HG03460 (cell line): ENCODE results near the gene MYOG.

Experiments
- ATAC-seq: cut with Tn5 transposase; IDR thresholded peaks from one replicate; pipeline ENCODE4 v1.9.1; 2021; ENCODE audit not compliant: unreplicated experiment

Gene MYOG

GRCh38 chr1:203091199-203091477, 5.3 kb upstream of the MYOG start:
- no peak for ATAC-seq

DNA sequence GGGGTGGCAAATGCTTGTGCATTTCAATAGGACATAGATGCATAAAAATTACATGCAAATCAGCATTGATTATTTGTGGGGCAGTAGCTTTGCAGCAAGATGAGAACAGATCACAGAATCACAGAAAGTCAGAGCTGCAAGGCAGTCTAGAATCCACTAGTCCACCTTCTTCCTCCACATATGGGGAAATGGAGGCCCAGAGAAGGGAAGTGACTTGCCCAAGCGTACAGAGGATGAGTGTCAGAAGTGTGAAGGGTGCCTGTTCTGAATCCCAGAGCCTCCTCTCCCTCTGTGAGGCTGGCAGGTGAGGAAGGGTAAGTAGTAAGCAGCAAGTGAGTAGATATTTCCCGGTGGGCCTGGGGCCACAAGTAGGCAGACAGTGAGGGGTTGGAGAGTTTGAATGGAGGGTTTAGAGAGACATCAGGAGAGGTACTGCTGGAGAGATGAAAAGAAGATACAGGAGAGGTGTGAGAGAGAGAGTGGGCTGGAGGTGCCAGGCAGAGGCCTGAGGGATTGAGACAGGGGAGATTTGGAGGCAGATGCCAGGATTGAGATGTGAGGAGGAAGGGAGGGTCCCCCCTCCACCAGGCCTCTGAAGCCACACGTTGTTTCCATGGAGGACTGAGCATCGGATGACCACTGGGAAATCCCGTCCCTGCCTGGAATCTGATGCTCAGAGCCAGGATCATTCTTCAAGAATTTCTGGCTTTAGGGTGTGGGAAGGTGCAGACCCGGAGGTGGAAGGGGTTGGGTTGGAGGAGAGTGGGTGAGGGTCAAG, 4.8 kb upstream of the MYOG start:
- no peak for ATAC-seq

DNA sequence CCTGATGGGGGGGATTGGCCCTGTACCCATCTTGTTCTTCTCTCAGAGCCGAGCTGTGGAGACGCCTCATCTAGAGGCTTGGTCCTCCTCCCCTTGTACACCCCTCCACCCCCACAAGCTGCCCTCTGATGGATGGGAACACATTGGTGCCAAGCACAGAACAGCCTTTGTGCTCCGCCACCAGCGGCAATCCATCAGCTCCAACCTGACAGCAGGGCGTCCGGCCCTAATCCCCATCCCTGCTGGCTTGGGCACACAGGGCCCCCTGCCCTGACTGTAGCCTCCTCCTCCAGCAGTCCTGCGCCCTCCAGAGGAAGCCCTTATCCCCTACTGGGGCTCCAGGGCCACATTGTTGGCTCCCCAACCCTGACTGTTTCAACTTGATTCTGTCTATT, 3.8 kb upstream of the MYOG start:
- no peak for ATAC-seq

DNA sequence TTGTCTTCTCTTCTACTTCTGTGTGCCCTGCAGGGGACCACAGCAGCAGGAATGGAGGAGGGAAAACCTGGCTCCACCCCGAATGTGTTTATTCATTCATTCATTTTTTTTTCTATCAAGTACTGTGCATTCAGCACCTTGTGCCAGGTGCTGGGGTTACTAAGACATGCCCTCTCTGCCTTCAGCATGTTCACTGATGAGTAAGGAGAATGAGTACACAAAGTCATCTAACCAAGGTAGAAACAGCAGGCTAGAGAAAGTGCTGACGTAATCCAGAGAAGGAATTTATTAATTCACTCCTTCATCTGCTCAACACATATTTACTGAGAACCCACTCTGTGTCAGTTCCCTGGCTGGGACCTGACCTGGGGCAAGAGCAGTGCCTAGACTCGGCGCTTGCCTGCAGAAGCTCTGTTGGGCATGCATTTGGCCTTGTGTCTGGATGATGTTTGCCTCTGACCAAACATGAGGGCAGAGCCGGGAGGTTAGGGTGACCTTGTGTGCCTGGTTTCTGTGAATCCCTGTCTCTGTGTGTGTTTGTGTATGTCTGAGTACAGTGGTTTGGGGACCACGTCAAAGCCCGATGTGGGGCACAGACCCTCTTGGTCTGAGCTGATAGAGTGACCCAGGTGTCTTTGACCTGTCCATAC, 3.3 kb upstream of the MYOG start:
- no peak for ATAC-seq

DNA sequence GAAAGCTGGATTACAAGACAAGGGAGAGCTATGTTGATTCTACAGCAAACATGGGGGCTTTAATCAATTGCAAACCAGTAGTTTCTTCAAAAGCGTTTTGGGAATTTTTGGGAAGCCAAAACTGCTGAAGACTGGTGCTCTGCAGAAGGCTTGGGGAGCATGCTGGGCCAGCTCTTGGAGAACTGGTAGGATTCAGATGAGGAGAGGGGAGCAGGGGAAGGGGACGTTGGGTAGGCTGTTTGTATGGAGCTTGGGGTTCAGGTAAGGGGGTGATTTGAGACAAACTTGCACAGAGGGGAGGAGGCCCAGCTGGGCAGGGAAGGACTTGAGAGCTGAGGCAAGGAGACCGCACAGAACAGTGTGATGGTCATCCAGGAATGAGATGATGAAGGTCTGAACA, 2.6 kb upstream of the MYOG start:
- no peak for ATAC-seq

GRCh38 chr1:203086992-203087763, 1.4 kb upstream of the MYOG start:
- ATAC-seq, result no peak

GRCh38 chr1:203084588-203085527, 954 bp downstream of the MYOG start:
- ATAC-seq, result no peak

DNA sequence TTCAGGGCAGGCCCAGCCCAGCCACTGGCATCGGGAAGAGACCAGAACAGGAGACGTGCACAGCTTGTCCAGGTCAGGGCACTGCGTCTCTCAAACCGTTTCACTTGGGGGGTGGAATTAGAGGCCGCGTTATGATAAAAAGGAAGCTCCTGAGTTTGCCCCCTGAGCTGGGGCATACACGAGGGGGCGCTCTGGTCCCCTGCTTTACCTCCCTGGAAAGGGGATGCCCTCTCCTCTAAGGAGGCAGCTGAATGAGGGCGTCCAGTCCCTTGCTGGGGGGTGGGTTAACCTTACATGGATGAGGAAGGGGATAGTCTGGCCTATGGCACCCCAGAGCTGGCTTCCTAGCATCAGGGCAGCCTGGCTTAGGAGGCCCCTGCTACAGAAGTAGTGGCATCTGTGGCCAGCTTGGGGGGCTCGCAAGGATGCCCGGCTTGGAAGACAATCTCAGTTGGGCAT, 2.3 kb downstream of the MYOG start:
- no peak for ATAC-seq

- ATAC-seq, result no peak
Observed at GRCh38 chr1:203082571-203083462, 3.0 kb downstream of the MYOG start.

DNA sequence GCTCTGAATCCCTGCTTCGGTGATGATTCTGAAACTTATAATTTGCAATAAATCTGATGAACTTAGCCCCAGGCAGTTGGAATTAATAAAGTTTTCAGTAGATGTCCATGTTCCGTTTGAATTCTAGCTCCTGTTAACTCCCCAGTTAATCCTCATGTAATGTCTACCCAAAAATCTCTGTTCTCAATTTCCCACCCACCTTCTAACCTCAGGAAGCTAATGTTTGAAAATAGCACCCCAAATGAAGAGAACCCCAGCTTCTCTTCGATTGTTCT, 3.6 kb downstream of the MYOG start:
- no peak for ATAC-seq

DNA sequence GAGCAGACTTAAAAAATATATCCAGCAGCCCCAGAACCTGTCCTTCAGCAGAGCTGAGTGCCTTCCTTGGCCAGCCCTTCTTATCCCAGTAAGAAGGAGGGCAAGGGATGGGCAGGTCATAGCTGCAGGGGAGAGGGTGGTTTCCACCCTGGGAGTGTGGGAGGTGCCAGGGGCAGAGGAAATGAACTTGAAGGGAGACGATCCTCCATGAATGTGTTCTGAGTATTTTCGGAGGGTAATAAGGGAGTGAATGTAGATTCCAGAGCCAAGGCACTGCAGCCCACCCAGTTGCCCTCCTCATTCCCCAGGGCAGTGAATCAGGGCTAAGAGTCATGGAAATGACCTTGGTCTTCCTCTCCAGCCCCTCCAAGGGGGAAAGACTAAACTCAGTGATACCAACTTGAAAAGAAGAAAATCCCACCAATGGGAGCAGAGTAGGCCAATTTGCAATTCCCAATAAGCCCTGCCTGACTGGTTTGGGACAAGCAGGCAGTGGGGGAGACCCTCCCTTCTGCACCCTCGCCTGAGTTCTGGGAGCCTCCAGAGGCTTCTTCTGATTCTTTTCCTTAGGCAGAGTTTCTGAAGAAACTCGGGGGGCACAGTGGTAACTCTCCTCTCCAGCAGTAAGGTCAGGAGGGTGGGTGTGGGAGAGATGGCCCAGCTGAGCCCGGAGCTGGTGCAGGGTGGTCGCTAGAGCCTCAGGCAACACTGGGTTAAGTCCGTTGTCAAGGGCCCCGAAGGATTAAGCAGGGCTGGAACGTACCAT, 4.2 kb downstream of the MYOG start:
- no peak for ATAC-seq

GRCh38 chr1:203080456-203080855, 5.4 kb downstream of the MYOG start:
- no peak for ATAC-seq

GRCh38 chr1:203078478-203078877, 7.3 kb downstream of the MYOG start:
- ATAC-seq, result no peak

DNA sequence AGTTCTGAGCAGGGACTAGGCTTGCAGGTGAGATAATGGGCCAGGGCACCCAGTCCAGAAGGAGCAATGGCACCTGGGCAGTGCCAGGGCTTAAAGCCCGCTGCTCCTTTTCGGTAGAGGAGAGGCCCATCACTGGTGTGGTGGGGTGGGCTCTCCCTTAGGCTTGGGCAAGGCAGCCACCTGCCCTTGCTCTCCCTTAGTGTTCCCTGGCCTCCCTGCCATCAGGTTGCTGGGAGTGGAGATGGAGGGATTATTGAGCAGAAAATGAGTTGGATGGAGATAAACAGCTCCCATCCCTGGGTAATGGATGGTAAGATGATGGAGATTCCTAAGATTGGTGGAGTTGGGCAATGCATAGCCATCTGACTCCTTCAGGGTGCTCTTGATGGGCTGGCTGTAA, 7.9 kb downstream of the MYOG start:
- no peak for ATAC-seq

DNA sequence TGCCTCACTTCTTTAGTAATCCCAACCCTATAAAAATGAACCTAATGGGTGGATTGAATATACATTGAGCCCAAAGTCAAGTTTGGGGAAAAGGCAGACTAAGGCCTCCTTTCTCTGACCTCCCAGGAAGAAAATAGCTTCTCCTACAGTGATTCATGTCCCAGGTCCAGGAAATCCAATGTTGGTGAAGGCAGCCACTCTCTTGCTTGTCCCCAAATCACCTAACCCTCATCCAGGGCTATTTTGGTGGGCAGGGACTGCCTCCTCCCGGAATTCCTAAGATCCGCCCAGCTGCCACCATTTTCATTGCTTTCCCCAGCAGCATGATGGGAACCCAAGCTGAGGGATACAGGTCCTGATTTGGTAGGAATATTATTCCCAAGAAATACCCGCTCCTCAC, 8.4 kb downstream of the MYOG start:
- ATAC-seq, result no peak

DNA sequence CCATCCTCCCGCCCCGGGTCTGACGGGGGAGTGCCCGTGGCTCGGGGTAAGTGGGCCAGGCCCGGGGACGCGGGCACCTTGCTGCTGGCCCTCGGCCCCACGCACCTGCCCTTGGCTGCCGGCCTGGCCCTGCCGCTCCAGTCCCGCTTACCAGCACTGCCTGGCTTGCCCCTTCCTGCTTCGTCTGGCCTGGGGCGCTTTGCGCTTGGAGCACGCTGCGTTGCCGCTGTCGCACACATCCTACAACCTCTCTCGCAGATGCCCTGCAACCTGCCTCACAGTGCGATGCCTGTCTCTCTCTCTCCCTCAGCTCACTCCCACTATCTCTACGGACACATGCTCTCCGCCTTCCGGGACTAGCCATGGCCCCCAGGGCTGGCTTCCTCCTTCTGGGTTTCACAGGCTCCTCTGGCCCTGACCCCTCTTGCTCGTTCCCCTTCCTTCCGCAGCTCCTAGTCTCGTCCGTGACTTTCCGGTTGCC, 9.7 kb downstream of the MYOG start:
- no peak for ATAC-seq

GRCh38 chr1:203075236-203076030, 10.4 kb downstream of the MYOG start:
- no peak for ATAC-seq

- no peak for ATAC-seq
Observed at GRCh38 chr1:203074610-203075009, 11.2 kb downstream of the MYOG start.

- ATAC-seq, result no peak
Observed at GRCh38 chr1:203073469-203073868, 12.3 kb downstream of the MYOG start.
